Measurements from ENCODE around the gene HLA-E. TPM values are rescaled to one million over a fixed set of nuclear protein-coding genes. Genes with fewer than 3 reads are reported as not detected.

HLA-E gene
- total and polyA plus RNA-seq, 2 donors (not counting 1 experiment from before 2014, with no cell fraction given), result 1,043 to 1,174 TPM

DNA sequence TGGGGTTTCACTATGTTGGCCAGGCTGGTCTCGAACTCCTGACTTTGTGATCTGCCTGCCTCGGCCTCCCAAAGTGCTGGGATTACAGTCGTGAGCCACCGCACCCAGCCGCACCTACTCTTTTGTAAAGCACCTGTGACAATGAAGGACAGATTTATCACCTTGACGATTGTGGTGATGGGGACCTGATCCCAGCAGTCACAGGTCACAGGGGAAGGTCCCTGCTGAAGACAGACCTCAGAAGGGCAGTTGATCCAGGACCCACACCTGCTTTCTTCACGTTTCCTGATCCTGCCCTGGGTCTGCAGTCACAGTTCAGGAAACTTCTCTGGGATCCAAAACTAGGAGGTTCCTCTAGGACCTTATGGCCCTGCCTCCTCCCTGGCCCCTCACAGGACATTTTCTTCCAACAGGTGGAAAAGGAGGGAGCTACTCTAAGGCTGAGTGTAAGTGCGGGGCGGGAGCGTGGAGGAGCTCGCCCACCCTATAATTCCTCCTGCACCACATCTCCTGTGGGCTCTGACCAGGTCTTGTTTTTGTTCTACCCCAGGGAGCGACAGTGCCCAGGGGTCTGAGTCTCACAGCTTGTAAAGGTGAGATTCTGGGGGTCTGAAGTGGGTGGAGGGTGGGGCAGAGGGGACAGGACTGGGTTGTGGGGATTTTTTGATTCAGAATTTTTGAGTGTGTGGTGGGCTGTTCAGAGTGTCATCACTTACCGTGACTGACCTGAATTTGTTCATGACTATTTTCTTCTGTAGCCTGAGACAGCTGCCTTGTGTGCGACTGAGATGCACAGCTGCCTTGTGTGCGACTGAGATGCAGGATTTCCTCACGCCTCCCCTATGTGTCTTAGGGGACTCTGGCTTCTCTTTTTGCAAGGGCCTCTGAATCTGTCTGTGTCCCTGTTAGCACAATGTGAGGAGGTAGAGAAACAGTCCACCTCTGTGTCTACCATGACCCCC is 3.0 kb downstream of the HLA-E start:
- Mint-ChIP-seq H3K9me3 (ENCODE audit: insufficient read depth) (no peaks in the 10 kb centered on the region), H3K27ac (peak overlapping the region; percentile 84), H3K27me3 (no peaks in the 10 kb centered on the region), H3K4me3 (peak overlapping the region; percentile 99), H3K4me1 (peaks cover 80% of the 10 kb centered on the region)
- 53% methylated on average over 9 of the region's 16 CpGs for whole genome bisulfite sequencing (ENCODE audit: insufficient coverage)
- ChIA-PET POLR2A (interaction anchor here (0.5 to 9.1 kb wide), 13 partner anchors 10 to 125 kb away, joined by 3 to 126 read pairs (median 10); partner anchors contain the start of genes GNL1, MRPS18B, PPP1R10 and PRR3), CTCF (interaction anchor here (0.6 to 6.2 kb wide), 14 partner anchors 8 to 59 kb away, joined by 3 to 114 read pairs (median 12); no protein-coding TSS in a partner anchor)
- Histone ChIP-seq H3K27me3 (replicated peaks in 1 of 4; ENCODE audit: control extremely low read depth in 1 of 4, control insufficient read depth in 3 of 4, insufficient read depth in 4 of 4, low read length in 3 of 4) (no peaks in the 10 kb centered on the region), H3K27ac (ENCODE audit: low read length in 2 of 2) (peak overlapping the region; percentile 15 to 59), H3K79me2 (ENCODE audit: control insufficient read depth, insufficient read depth, low read length) (peaks cover 69% of the 10 kb centered on the region), H3K36me3 (replicated peaks in 1 of 2; ENCODE audit: control extremely low read depth in 1 of 2, control insufficient read depth in 1 of 2, extremely low read depth in 1 of 2, insufficient read depth in 2 of 2, low read length in 1 of 2) (peaks cover 2 to 46% of the 10 kb centered on the region in 2 experiments), H3K4me3 (ENCODE audit: control extremely low read depth in 1 of 5, extremely low read depth in 1 of 5, insufficient read depth in 1 of 5, low read depth in 2 of 5, low read length in 4 of 5) (peak overlapping the region; percentile 27 to 100 (median 100)), H3K9me3 (ENCODE audit: control extremely low read depth in 1 of 3, control insufficient read depth in 2 of 3, insufficient read depth in 1 of 3, low read length in 2 of 3) (no peaks in the 10 kb centered on the region), H2AFZ (ENCODE audit: insufficient read depth, low read depth, low read length, poor library complexity, severe bottlenecking) (no peak overlapping the region), H3K4me2 (replicated peaks; ENCODE audit: low read depth, low read length, poor library complexity, severe bottlenecking) (peak overlapping the region; percentile 93), H4K20me1 (ENCODE audit: control insufficient read depth, insufficient read depth, low read length, poor library complexity, severe bottlenecking) (peaks cover 53% of the 10 kb centered on the region), H3K9ac (ENCODE audit: low read length) (peak overlapping the region; percentile 100), H3K4me1 (ENCODE audit: control insufficient read depth in 2 of 2, insufficient read depth in 2 of 2, low read length in 2 of 2) (peaks cover 60 to 78% of the 10 kb centered on the region in 2 donors)
- no peak for ATAC-seq (ENCODE audit: low read depth)
- no peak for DNase-seq
- TF ChIP-seq EZH2 (IDR thresholded peaks at IDR 0.05; ENCODE audit: borderline replicate concordance, insufficient read depth, low read depth, low read length, poor library complexity, severe bottlenecking), result no peak
- TF ChIP-seq, protein P1, sequence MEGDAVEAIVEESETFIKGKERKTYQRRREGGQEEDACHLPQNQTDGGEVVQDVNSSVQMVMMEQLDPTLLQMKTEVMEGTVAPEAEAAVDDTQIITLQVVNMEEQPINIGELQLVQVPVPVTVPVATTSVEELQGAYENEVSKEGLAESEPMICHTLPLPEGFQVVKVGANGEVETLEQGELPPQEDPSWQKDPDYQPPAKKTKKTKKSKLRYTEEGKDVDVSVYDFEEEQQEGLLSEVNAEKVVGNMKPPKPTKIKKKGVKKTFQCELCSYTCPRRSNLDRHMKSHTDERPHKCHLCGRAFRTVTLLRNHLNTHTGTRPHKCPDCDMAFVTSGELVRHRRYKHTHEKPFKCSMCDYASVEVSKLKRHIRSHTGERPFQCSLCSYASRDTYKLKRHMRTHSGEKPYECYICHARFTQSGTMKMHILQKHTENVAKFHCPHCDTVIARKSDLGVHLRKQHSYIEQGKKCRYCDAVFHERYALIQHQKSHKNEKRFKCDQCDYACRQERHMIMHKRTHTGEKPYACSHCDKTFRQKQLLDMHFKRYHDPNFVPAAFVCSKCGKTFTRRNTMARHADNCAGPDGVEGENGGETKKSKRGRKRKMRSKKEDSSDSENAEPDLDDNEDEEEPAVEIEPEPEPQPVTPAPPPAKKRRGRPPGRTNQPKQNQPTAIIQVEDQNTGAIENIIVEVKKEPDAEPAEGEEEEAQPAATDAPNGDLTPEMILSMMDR (IDR thresholded peaks at IDR 0.05), result no peak
- intact Hi-C loops (cut with micrococcal nuclease), result no loop called here

Data from B cell (primary cell).